ENCODE results near the gene CAMSAP1.
"Not testable (repeated sequence)": the region's sequence is repeated elsewhere in the genome, so short reads cannot be mapped to it uniquely, and the experiment has no call there.

CAMSAP1 gene

DNA sequence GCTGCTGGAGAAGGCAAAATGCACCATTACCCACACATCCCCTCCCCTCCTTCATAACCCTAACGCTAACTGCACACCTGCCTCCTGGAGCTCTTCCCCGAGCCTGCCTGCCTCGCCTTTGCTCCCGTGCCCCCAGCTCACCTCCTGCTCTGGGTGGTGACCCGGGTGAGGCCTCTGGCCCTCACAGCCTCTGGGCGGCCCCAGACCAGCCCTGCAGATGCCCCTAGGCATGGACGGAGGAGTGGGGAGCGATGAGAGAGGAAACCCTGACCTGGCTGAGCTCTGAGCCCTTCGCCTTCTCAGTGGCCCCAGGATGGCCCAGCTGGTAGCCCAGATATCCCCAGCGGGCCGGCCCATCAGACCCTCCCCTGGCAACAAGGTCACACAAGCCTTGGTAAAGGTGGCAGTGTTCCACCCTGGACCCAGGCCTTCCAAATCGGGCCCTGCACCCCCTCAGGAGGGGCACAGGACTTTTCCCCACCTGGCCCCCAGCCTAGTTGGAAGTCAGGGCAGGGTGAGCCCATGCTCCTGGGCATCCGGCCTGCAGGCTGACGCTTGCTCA is 14.5 kb upstream of the CAMSAP1 start:
- no peak for DNase-seq (ENCODE audit: low read depth, low spot score)

DNA sequence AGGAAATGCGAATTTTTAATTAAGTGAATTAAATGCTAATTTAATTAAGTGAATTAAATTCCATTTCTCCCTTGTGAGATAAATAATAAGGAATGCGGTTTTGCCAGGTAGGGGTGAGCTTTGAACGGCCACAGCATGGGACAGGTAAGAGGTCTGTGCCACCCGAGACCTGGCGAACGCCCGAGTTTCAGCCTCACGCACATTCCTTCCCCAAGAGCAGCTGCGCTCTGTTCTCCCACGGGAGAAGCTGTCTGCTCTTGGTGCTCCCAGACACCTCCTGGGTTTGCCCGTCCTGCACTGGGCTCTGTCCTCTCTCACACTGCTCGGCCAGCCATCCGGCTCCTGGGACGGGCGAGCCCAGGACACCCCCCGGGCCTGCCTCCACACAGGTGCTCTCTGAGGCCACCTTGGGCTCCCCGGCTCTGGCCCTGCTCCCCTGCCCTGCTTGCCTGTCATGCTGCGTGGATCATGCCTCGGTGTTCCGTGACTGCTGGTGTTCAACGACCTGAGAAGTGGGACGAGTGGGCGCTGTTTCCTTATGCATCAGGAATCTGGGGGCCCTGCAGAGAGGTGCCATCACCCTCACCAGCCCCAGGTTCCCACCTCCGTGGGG is 13.7 kb upstream of the CAMSAP1 start:
- DNase-seq (ENCODE audit: low read depth, low spot score): no peak

DNA sequence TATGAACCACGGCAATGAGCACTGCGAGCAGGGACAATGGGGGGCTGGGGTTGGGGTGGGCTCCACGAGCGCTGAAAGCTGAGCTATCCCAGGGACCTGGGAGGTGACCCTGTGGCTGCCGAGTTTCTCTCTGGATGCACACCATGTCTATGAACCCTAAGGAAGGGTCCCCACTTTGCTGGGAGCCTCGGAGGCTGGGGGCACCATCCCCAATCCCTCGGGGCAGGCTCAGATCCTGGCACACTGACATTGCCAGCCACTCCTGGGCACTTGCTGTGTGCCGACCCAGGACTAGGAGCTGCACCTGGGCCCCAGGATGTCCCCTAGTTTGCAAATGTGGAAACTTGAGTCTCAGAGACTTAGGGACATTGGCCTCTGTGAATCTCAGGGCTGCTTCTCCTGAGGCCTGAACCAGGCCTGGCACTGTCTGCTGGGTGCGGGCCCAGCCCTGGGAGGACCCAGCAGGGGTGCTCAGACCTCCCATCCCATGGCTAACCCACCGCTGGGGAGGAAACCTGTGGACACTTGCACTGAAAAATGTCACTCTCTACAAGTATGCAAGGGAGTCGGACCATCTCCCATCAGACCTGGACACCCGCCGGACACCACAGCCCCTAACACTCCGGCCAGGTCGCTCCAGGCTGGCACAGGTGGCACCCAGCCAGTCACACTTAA is 13.0 kb upstream of the CAMSAP1 start:
- no peak for DNase-seq (ENCODE audit: low read depth, low spot score)

DNA sequence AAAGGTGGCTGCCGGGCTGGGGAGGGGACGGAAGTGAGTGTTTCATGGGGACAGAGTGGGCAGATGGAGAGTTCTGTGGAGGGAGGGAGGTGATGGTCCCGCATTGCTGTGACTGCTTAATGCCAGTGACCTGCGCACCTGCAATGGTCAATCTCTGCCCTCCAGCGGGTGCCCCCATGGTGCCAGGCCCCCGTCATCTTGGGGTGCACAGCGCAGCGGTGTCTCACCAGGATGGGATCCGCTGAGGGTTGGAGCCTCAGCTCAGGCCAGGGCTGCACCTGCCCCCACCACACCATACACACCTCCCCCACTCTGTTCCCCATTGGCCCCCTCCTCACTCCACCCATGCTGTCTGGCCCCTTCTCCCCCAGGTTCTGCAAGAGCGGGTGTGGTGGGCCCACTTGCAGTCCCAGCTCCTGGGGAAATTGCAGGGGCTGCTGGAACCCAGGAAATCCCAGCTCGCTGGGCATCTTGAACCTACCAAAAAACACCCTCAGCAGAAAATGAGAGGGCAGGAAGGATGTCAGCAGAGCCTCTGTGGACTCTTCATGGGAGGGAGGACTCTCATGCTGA is 12.1 kb upstream of the CAMSAP1 start:
- DNase-seq (ENCODE audit: low read depth, low spot score): no peak

DNA sequence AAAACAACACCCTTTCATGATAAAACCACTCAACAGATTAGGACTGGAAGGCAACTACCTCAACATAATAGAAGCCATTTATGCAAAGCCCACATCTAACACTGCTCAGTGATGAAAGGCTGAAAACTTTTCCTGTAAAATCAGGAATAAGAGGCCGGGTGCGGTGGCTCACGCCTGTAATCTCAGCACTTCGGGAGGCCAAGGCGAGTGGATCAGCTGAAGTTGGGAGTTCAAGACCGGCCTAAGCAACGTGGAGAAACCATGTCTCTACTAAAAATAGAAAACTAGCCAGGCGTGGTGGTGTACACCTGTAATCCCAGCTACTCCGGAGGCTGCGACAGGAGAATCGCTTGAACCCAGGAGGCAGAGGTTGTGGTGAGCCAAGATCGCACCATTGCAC is 8.9 kb upstream of the CAMSAP1 start:
- DNase-seq (ENCODE audit: low read depth, low spot score): not testable (repeated sequence)

DNA sequence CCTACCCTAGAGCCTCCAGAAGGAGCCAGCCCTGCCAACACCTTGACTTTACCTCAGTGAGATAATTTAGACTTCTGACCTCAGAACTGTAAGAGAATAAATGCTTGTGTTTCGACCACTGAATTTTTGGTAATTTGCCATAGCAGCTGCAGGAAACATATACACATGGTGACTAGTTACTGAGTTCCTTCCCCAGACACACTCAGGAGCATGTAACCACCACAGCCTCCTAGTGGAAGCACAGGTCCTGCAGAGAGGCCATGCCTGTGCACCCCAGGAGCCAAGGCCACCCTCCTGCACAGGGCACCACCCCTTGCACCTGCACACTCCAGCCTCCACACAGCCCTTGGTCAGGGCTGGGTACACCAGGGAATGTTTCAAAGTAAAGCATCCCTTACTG is 7.6 kb upstream of the CAMSAP1 start:
- DNase-seq (ENCODE audit: low read depth, low spot score): no peak

DNA sequence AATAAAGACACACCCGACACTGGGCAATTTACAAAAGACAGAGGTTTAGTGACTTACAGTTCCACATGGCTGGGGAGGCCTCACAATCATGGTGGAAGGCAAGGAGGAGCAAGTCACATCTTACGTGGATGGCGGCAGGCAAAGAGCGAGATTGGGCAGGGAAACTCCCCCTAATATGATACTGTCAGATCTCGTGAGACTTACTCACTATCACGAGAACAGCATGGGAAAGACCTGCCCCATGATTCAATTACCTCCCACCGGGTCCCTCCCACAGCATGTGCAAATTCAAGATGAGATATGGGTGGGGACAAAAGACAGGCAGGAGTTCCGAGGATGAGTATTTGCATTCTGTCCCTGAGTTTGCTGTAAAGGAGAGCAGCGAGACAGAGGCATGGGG is 3.9 kb upstream of the CAMSAP1 start:
- DNase-seq (ENCODE audit: low read depth, low spot score): not testable (repeated sequence)

DNA sequence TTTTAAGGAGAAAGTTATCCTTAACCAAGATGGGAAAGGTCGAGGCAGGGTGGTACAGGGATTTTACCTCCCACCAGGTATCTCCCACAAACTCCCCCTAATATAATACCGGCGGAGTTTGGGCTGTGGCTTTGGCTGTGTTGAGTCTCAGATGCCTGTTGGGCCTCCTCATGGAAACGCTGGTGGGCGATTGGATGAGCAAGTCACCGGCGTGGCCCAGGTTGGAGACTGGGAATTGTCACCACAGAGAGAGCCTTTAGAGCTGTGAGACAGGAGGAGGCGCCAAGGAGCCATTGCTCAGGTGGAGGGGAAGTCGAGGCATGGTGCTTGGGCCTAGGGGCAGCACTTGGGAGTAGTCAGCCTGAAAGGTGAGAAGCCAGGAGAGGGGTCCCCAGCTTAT is 3.4 kb upstream of the CAMSAP1 start:
- no peak for DNase-seq (ENCODE audit: low read depth, low spot score)

DNA sequence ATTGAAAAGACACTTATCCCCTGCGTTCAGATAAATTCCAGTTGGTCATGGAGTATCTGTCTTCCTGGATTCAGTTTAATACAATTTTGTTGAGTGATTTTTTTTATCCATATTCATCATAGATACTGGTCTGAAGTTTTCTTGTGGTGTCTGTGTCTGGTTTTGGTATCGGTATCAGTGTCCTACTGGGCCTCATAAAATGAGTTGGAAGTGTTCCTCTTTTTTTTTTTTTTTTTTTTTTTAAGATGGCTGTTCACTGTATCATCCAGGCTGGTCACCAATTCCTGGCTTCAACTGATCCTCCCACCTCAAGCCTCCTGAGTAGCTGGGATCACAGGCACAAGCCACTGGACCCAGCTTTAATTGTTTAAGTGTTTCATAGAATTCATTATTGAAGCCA is 2.9 kb upstream of the CAMSAP1 start:
- DNase-seq (ENCODE audit: low read depth, low spot score): no peak

DNA sequence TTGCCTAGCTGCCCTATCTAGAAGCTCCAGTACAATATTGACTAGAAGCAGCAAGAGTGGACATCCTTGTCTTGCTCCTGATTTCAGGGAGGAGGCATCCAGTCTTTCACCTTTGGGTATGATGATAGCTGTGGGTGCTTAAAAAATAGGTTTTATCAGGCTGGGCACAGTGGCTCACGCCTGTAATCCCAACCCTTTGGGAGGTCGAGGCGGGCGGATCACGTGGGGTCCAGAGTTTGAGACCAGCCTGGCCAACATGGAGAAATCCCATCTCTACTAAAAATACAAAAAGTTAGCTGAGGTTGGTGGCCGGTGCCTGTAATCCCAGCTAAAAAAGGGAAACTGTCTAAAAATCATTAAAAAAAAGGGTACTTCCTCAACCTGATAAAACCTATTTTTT is 2.0 kb upstream of the CAMSAP1 start:
- no peak for DNase-seq (ENCODE audit: low read depth, low spot score)

DNA sequence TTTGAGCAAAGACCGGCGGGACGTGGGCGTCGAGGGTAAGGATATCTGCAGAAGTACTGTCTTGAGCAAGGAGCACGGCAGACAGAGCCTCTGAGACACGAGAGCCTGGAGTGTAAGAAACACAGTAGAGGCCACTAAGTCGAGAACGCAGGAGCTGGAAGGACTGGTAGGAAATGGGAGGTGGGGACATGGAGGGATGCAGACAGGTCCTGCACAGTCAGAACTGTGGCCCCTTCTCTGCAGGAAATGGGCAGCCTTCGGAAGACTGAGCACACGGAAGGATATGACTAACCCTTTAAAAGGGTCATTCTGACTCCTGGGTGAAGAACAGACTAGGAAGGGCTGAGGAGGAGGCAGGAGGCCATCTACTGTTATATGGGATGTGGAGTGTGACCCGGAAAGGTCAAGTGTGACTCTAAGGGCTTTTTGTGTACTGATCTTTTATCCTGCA is 1.4 kb upstream of the CAMSAP1 start:
- DNase-seq (ENCODE audit: low read depth, low spot score): no peak

DNA sequence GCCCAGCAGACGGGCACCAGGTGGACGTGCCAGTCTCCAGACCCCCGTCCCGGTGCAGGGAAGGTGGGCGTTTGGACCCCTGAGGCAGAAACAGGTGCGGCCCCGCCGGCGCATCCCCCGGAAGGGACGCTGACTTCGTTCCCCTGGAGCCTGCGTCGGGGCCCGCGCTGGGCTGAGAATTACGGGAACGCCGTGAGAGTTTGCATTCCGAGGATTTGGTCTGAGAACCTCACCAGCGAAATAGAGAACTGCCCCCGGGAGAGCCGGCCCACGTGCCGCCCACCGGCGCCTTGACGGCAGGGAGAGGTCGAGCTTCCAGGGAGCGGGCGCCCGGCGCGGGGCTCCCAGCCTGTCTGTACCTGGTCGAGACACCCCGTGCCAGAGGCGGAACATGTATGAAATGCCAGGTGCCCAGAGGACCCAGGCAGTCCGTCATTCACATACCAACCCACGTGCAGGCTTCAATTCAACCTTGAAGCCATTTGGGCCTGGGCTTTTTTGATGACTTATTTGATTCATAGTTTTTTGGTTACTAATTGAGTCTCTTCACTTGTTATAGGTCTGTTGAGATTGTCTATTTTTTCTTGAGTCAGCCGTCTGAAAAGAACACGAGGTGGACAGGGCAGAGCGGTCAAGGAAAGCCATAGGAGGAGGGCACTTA is 877 bp upstream of the CAMSAP1 start:
- DNase-seq (ENCODE audit: low read depth, low spot score): no peak

DNA sequence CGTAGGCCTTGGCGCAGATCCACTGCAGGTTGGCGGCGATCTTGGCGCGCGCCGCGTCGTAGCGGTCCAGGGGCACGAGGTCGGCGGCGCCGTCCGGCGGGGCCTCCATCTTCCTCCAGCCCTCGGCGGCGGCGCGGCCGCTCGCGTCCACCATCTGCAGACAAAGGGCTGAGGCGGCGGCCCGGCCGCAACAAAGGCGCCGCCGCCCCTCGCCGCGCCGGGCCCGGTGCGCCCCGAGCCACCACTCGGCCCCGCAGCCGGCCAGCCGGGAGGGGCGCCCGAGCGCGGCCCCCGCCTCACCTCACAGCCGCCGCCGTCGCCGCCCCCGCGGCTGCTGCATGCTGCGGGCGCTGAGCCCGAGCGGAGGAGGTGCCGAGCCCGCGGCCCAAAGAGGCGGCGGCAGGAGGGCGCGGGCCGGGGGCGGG is 328 bp downstream of the CAMSAP1 start:
- DNase-seq (ENCODE audit: low read depth, low spot score): no peak

DNA sequence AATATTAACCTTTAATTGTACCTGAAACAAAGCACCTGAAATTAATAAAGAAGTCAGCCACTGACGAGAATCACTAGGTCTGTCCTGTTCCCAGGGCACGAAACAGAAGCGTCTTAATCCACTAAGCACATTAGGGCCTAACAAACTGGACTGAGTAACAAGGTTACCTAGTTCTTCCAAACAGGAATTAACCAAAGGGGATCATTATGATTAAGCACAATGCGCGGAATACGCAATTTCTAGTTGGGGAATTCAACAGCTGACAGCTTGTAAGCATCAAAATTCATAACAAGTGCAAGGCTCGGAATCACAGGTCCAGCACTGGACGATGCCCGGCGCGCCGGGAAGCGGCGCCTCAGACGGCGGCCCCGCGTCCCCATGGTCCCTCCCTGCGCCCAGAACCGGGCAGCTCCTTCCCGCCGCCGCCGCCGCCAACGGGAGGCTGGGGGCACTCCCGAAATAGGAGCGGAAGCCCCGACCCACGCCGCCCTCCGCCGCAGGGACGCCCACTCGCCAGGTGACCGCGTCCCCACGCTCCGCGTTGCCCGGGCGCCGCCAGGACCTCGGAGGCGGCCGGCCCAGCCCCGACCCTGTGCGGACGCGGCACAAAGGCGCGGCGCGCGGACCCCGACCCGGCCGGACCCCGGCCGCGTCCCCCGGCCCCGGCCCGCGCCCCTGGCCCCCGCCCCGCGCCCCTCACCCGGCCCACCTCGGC is 898 bp downstream of the CAMSAP1 start:
- DNase-seq (ENCODE audit: low read depth, low spot score): no peak

DNA sequence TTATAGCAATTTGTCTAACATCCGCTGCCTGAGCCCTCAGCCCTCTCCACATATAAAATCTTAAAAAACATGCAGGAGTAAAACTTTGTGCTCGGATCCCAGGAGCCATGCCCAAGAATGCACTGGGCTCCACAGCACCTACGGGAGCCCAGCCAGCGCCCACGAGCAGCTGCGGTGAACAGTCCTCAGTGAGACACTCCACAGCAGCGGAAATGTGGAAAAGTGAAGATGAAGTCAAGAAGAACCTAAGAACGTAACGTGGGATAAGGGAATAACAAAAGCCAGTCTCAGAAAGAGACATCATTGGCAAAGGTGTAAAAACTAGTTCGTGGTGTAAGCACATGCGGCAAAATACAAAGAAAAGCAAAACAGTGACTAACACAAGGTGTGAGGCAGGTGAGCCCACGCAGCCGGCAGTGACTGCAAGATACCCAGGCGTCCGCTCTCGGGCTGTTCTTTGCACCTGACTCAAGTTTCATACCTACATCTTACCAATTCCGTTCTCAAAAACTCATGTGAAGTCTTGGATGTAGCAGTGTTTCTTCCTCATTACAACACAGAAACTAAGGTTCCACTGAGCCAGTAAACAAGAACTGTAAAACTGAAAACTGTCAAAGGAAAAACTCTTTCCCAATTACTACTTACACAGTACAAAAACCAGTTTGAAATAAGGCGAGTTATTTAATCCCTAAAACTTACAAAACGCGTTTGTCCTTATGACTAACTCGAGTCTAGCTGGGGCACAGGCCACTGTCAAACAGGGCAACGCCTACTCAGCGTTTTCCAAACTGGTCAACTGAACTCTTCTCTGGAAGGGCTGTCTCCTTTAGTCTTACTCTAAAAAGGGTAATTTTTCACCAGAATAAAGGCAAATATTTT is 1.7 kb downstream of the CAMSAP1 start:
- DNase-seq (ENCODE audit: low read depth, low spot score): peak; percentile 43

DNA sequence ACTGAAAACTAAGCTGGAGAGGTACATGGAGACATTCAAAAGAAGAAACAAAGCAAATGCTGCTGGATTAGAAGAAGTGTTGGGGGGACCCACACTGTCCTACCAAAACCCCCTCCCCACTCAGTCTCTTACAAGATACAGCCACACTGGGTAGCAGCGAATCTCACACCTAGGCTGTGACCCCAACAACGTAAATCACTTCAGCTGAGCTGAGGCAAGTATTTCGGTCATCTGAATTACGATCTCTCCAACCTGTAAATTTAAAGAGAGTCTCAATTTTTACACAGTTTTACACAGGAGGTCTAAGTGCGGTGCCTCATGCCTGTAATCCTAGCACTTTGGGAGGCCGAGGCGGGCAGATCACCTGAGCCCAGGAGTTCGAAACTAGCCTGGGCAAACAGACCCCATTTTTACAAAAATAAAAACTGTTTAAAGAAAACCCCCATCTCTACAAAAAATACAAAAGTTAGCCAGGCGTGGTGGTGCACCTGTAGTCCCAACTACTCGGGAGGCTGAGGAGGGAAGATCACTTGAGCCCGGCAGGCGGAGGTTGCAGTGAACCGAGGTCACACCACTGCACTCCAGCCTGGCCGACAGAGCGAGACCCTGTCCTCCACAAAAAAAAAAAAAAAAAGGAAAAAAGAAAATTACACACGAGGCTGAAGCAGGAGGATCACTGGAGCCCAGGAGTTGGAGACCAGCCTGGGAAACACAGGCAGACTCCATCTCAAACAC is 3.4 kb downstream of the CAMSAP1 start:
- DNase-seq (ENCODE audit: low read depth, low spot score): no peak

DNA sequence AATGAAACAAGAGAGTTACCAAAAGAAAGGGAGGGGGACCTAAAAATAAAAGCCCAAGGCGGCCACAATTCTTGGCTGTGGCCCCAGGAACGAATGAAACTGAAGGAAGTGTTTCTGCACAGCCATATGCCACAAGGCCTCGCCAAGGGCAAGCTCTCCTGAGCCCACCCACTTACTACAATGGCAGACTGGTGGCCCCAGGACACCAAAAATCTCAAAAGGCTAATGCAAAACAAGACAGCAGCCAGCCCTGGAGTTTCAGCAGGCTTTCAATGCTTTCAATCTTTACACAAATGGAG is 4.0 kb downstream of the CAMSAP1 start:
- DNase-seq (ENCODE audit: low read depth, low spot score): no peak

DNA sequence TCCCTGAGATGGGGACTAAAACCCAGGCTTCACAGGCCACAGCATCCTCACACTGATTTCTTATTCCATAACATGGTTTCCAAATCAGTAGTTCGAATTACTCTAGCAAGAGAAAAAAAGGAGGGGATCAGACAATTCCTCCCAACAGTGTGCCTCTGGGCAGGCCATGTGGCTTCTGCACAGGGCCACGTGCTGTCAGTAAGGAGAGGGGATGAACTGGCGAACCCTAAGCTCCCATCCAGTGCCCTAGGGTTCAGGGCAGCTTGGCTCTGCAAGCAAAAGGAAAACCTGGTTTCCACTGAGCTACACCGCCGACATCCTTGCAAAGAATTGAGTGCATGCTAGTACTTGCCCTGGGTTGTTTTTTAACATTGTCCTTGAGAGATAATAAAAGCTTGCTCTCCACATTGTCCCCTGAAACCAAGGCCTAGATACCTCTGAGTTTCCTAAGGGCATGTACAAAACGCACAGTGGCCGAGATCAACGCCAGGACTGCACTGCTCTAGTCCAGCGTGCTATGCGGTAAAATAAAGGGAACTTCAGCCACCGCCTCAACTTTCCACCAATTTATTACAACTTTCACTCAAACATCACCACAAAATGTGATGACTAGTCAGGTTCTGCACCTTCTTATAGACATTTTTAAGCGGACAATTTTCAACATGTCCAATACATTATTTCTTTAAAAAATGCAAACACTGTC is 4.5 kb downstream of the CAMSAP1 start:
- DNase-seq (ENCODE audit: low read depth, low spot score): no peak

DNA sequence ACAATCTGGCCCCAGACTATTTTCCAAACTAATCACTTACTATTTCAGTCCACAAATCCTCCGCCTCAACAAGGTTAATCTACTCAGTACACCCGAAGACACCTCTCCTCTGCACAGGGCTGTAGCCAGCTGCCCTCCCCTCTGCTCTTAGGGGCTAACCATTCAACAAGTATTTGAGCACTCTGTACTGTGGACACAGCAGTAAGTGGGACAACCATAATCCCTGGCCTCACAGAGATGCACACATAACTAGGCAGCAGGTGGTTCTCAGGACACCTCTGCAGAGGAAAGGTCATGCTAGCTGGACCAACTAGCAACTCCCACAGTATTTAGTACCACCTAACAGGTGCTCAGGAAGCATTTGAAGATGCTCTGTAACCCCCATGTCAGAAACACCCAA is 5.5 kb downstream of the CAMSAP1 start:
- no peak for DNase-seq (ENCODE audit: low read depth, low spot score)

All from activated CD4-positive, CD25-positive, alpha-beta regulatory T cell treated with anti-CD3 and anti-CD28 coated beads, Interleukin-2, amount 50 U/mL, for 16 hours (primary cell).